GM21737 (cell line): Measurements from ENCODE around the gene ZNF283.
"Not testable (repeated sequence)": the region's sequence is repeated elsewhere in the genome, so short reads cannot be mapped to it uniquely, and the experiment has no call there.

Experiments used
- ATAC-seq: cut with Tn5 transposase; IDR thresholded peaks from one replicate; pipeline ENCODE4 v1.9.1; 2021; ENCODE audit warnings: mild to moderate bottlenecking, moderate library complexity; ENCODE audit not compliant: unreplicated experiment

Gene ZNF283

GRCh38 chr19:43799502-43800142, 27.5 kb upstream of the ZNF283 start:
- ATAC-seq: no peak

GRCh38 chr19:43802216-43802951, 24.7 kb upstream of the ZNF283 start, which contains the start of gene LYPD5:
LYPD5 (minus strand) TSS chr19:43802447; CDS start chr19:43802380, 67 bp downstream.
- no peak for ATAC-seq

- no peak for ATAC-seq
Observed at GRCh38 chr19:43804432-43804831, 22.7 kb upstream of the ZNF283 start.

- ATAC-seq: not testable (repeated sequence)
Observed at GRCh38 chr19:43806401-43806800, 20.7 kb upstream of the ZNF283 start.

- ATAC-seq: no peak
Observed at GRCh38 chr19:43806848-43807247, 20.3 kb upstream of the ZNF283 start.

- ATAC-seq: no peak
Observed at GRCh38 chr19:43807651-43808050, 19.5 kb upstream of the ZNF283 start.

- no peak for ATAC-seq
Observed at GRCh38 chr19:43809762-43810696, 17.1 kb upstream of the ZNF283 start.

GRCh38 chr19:43811837-43812236, 15.3 kb upstream of the ZNF283 start:
- no peak for ATAC-seq

GRCh38 chr19:43812259-43812658, 14.9 kb upstream of the ZNF283 start:
- ATAC-seq: no peak

GRCh38 chr19:43812688-43813087, 14.4 kb upstream of the ZNF283 start:
- ATAC-seq: no peak

- no peak for ATAC-seq
Observed at GRCh38 chr19:43814663-43815352, 12.3 kb upstream of the ZNF283 start.

GRCh38 chr19:43817454-43817853, 9.7 kb upstream of the ZNF283 start:
- ATAC-seq: not testable (repeated sequence)

GRCh38 chr19:43818500-43818899, 8.6 kb upstream of the ZNF283 start:
- no peak for ATAC-seq

GRCh38 chr19:43820098-43820883, 6.8 kb upstream of the ZNF283 start:
- no peak for ATAC-seq

GRCh38 chr19:43820884-43821215, 6.3 kb upstream of the ZNF283 start:
- ATAC-seq: no peak

- not testable (repeated sequence) for ATAC-seq
Observed at GRCh38 chr19:43823856-43824255, 3.3 kb upstream of the ZNF283 start.

- not testable (repeated sequence) for ATAC-seq
Observed at GRCh38 chr19:43824572-43824971, 2.5 kb upstream of the ZNF283 start.

GRCh38 chr19:43839139-43839538, 12.0 kb downstream of the ZNF283 start:
- no peak for ATAC-seq

GRCh38 chr19:43842007-43842406, 14.9 kb downstream of the ZNF283 start:
- ATAC-seq: no peak

GRCh38 chr19:43847246-43847645, 20.1 kb downstream of the ZNF283 start:
- ATAC-seq: no peak
